Body of pancreas (tissue), 4 donors: Measurements from ENCODE around the gene STOX2. TPM values are rescaled to one million over a fixed set of nuclear protein-coding genes. Genes with fewer than 3 reads are reported as not detected.

Experiments
- ATAC-seq: fragments of 150-250 bp; one replicate; pipeline ENCODE4 v1.9.1; 2016
- DNase-seq, 4 donors: peaks; one replicate each; pipeline ENCODE4 v3.0.0-alpha.2; 2019
- H3K27ac ChIP-seq, 4 donors: fragments of 200-600 bp; sonication (generic); 1 replicate in 3 of 4; 2 replicates in 1 of 4; pipeline versions ENCODE4 v1.5.1 to v1.6.1; 2016 to 2019; ENCODE audit warnings: mild to moderate bottlenecking in 1 of 4, mixed read lengths in 1 of 4, moderate library complexity in 1 of 4
- H3K27me3 ChIP-seq, 2 donors: fragments of 200-600 bp; sonication (generic); one replicate each; pipeline ENCODE4 v1.6.0; 2016; ENCODE audit warnings: mild to moderate bottlenecking in 1 of 2
- H3K36me3 ChIP-seq, 2 donors: fragments of 200-600 bp; sonication (generic); replicated peaks in 1 of 2; 2 replicates each; pipeline ENCODE4 v1.5.1; 2016; ENCODE audit warnings: low read depth in 2 of 2; ENCODE audit not compliant: insufficient read depth in 1 of 2
- H3K4me1 ChIP-seq: fragments of 200-600 bp; sonication (generic); one replicate; pipeline ENCODE4 v1.6.0; 2016
- H3K4me3 ChIP-seq, 2 donors: fragments of 200-600 bp; sonication (generic); 1 replicate in 1 of 2; 2 replicates in 1 of 2; pipeline ENCODE4 v1.5.1; 2016 to 2019
- H3K9me3 ChIP-seq, 3 donors: fragments of 200-600 bp; sonication (generic); 1 replicate in 2 of 3; 2 replicates in 1 of 3; pipeline ENCODE4 v1.5.1; 2016
- POLR2A ChIP-seq, 3 donors: fragments of 450-650 bp; IDR thresholded peaks; one replicate each; pipeline ENCODE4 v1.6.1; 2016; ENCODE audit warnings: antibody characterized with exemption in 3 of 3, mild to moderate bottlenecking in 2 of 3
- WGBS, 2 donors: methylation state at CpG; one replicate each; pipeline ENCODE4 v1.1.5; 2017; 5-methylcytosine and 5-hydroxymethylcytosine counted together
- intact Hi-C: fragments of 100-400 bp; cut with DNase I; formaldehyde crosslinking; loops from one replicate; pipeline ENCODE4 v1.15.1; 2023
- total RNA-seq, 2 donors: library from RNA; depleted of rRNA; stranded (reverse); fragments of >200 nt; gene quantifications; one replicate each; pipeline ENCODE4 v1.1.0, GENCODE V29; 2016
- TF ChIP-seq, protein P1 (sequence below), 7 experiments: fragments of 450-650 bp in 4 of 7; fragments of 200-600 bp in 3 of 7; sonication (generic) in 3 of 7; IDR thresholded peaks; one replicate each; pipeline ENCODE4 v1.5.1; 2016 to 2019; ENCODE audit warnings: antibody characterized with exemption in 7 of 7

The STOX2 gene
- total RNA-seq, 2 donors from 2014 or later: 15.0 to 15.8 TPM

- intact Hi-C loops: no loop called here
- TF ChIP-seq POLR2A (IDR thresholded peaks at IDR 0.05): no peak
- TF ChIP-seq, protein P1, sequence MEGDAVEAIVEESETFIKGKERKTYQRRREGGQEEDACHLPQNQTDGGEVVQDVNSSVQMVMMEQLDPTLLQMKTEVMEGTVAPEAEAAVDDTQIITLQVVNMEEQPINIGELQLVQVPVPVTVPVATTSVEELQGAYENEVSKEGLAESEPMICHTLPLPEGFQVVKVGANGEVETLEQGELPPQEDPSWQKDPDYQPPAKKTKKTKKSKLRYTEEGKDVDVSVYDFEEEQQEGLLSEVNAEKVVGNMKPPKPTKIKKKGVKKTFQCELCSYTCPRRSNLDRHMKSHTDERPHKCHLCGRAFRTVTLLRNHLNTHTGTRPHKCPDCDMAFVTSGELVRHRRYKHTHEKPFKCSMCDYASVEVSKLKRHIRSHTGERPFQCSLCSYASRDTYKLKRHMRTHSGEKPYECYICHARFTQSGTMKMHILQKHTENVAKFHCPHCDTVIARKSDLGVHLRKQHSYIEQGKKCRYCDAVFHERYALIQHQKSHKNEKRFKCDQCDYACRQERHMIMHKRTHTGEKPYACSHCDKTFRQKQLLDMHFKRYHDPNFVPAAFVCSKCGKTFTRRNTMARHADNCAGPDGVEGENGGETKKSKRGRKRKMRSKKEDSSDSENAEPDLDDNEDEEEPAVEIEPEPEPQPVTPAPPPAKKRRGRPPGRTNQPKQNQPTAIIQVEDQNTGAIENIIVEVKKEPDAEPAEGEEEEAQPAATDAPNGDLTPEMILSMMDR (IDR thresholded peaks at IDR 0.05): no peak
- DNase-seq: no peak
- Histone ChIP-seq H3K27me3 (no peaks in the 10 kb centered on the region), H3K27ac (no peak overlapping the region), H3K9me3 (no peaks in the 10 kb centered on the region), H3K4me1 (no peaks in the 10 kb centered on the region), H3K36me3 (no peaks in the 10 kb centered on the region), H3K4me3 (no peak overlapping the region)
- no peak for ATAC-seq
- 84 to 91% methylated on average over 2 of the region's 2 CpGs for WGBS, 2 donors
These were observed 147.5 kb downstream of the STOX2 start for GRCh38 chr4:184052616-184053015.

DNA sequence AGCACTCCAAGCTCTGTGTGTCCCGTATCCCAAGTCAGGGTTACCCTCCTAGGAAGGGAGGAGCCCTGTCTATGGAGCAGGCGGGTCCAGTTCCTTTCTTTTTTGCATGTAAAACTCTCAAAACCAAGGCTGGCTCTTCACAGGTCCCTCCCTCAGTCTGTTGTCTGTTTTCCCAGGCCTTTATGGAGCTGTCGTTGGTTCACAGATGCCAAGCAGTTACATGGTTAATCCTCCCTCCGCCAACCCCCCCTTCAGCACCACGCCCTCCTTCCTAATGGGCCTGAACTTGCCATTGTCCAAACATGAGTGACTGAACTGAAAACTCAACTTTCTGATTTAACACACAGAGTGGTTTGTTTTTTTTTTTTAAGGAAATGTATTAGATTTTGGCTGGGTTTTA, 148.3 kb downstream of the STOX2 start:
- intact Hi-C loops: no loop called here
- no peak overlapping the region for H3K27ac ChIP-seq
- no peaks in the 10 kb centered on the region for H3K36me3 ChIP-seq
- no peaks in the 10 kb centered on the region for H3K27me3 ChIP-seq
- no peaks in the 10 kb centered on the region for H3K4me1 ChIP-seq
- TF ChIP-seq, protein P1 (IDR thresholded peaks at IDR 0.05): no peak
- TF ChIP-seq POLR2A (IDR thresholded peaks at IDR 0.05): no peak
- no peaks in the 10 kb centered on the region for H3K9me3 ChIP-seq
- 92 to 96% methylated on average over 5 of the region's 5 CpGs for WGBS, 2 donors
- H3K4me3 ChIP-seq: no peak overlapping the region
- DNase-seq: no peak
- ATAC-seq: no peak

DNA sequence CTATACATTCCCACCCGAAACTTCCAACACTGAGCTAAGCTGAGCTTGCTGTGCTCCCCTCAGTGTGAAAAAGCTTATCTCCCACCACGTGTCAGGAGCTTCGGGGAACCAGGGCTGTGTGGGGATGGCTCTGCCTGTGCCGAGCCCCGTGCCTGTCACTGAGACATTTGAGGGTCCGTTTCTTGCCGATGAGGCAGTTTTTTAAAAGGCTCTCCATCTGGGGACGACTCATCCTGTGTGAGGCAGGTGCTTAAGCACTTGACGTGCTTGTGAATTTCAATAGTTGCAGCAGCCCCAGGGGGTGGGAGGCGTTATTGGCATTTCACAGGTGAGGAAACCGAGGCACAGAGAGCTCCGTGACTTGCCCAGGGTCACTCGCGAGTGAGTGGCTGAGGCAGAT, 151.8 kb downstream of the STOX2 start:
- DNase-seq: no peak
- H3K9me3 ChIP-seq: no peaks in the 10 kb centered on the region
- no peak overlapping the region for H3K4me3 ChIP-seq
- intact Hi-C loops: no loop called here
- no peaks in the 10 kb centered on the region for H3K36me3 ChIP-seq
- H3K27me3 ChIP-seq: no peaks in the 10 kb centered on the region
- 82 to 84% methylated on average over 9 to 14 of the region's 14 CpGs for WGBS, 2 donors
- no peaks in the 10 kb centered on the region for H3K4me1 ChIP-seq
- TF ChIP-seq POLR2A (IDR thresholded peaks at IDR 0.05): no peak
- TF ChIP-seq, protein P1 (IDR thresholded peaks at IDR 0.05): no peak
- ATAC-seq: no peak
- no peak overlapping the region for H3K27ac ChIP-seq

- 91 to 94% methylated on average over 6 of the region's 6 CpGs for WGBS, 2 donors
- TF ChIP-seq, protein P1 (IDR thresholded peaks at IDR 0.05): no peak
- TF ChIP-seq POLR2A (IDR thresholded peaks at IDR 0.05): no peak
- DNase-seq: no peak
- Histone ChIP-seq H3K27ac (no peak overlapping the region), H3K4me1 (no peaks in the 10 kb centered on the region), H3K36me3 (no peaks in the 10 kb centered on the region), H3K4me3 (no peak overlapping the region), H3K9me3 (no peaks in the 10 kb centered on the region), H3K27me3 (no peaks in the 10 kb centered on the region)
- intact Hi-C loops: no loop called here
- ATAC-seq: no peak
These were observed 152.9 kb downstream of the STOX2 start for GRCh38 chr4:184058026-184058425.

DNA sequence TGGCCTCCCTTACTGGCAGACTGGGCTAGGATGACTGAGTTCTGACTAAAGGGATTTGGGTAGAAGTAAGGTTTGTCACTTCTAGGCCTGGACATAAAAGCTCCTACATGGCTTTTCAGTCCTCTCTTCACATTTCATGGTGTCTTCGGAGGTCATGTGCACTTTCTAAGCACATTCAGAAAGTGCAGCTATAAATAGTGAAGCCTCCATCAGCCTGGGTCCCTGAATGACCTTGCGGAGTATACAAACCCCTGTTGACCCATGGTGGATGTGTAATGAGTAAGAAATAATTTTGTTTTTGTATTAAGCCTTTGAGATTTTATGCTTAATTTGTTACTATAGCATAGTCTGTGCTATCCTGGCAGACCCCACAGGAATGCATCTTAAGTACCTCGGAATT, 154.0 kb downstream of the STOX2 start:
- Histone ChIP-seq H3K4me3 (no peak overlapping the region), H3K36me3 (no peaks in the 10 kb centered on the region), H3K27me3 (no peaks in the 10 kb centered on the region), H3K9me3 (no peaks in the 10 kb centered on the region), H3K27ac (no peak overlapping the region), H3K4me1 (no peaks in the 10 kb centered on the region)
- no peak for ATAC-seq
- intact Hi-C loops: no loop called here
- no peak for DNase-seq
- 91 to 95% methylated on average over 3 of the region's 3 CpGs for WGBS, 2 donors
- TF ChIP-seq, protein P1 (IDR thresholded peaks at IDR 0.05): no peak
- no peak for TF ChIP-seq POLR2A (IDR thresholded peaks at IDR 0.05)
